Non-pigmented ciliary epithelial cell (primary cell): ENCODE data around the gene ARL15.
A peak's percentile ranks its signal among the peaks of the same experiment; 100 is the strongest.
"Not testable (repeated sequence)": the region's sequence is repeated elsewhere in the genome, so short reads cannot be mapped to it uniquely, and the experiment has no call there.

Source experiments
- DNase-seq: peaks from one replicate; pipeline ENCODE4 v3.0.0-alpha.2; 2010; ENCODE audit warnings: low read depth

ARL15 gene

DNA sequence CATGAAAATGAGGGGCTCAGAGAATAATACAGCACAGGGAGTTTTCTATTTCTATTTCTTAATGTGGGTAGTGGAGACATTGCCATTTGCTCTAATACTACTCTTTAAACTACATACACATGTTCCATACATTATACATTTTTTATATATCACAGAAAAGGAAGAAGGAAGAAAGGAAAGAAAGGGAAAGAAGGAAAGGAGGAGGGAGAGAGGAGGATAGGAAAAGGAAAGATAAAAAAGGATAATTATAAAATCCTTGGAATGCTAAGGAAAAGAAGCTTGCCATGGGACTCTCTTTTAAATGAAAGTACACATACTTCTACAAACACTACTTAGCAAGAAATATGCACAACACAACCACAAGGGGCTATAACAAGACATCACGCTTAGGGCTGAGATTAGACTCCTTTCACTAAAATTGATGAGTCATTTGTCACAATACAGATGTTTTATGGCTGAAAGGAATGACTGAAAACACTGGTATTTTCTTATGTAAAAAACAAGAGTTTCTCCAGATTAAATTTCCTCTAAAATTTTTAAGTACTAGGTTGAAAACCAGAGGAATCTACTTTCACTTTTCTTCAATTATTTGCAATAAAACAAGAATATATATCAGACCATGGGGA lies 219.8 kb downstream of the ARL15 start:
- DNase-seq, result peak; percentile 83

- no peak for DNase-seq
Observed at GRCh38 chr5:54088081-54088480, 222.3 kb downstream of the ARL15 start.

DNA sequence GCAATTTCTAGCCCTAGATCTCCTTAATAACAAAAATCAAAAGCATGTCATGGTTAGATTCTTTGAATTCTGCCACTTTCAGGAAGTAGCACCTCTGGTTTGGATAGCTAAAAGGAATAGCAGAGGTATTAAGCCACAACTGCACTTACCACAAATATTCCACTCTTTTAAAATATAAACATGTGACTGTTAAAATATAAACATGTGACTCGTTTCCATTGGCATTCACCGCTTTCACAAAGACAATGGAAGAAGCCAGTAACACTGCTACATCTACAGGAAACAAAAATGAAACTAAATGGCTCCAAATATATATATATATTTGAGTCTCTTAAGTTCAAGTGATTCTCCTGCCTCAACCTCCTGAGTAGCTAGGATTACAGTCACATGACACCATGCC lies 222.9 kb downstream of the ARL15 start:
- DNase-seq, result peak; percentile 72

DNA sequence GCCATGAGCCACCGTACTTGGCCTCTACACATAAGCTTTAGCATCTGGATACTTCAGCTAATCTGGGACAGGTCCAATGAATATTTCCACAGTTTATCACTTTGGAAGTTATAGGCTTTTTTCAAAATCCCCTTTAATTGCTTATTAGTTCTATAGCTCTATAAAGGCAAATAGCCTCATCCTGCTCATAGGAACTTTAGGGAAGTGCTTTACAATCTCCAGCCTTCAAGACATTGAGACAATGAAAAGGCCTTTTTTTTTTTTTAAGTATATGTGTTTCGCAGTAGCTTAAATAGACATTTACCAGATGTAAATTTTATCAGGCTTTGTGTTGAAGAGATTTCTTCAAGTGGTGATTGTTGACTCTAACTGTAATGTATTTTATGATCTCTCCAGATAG lies 224.2 kb downstream of the ARL15 start:
- no peak for DNase-seq

GRCh38 chr5:54084696-54085095 lies 225.7 kb downstream of the ARL15 start:
- no peak for DNase-seq

- DNase-seq, result no peak
Observed at GRCh38 chr5:54083851-54084250, 226.5 kb downstream of the ARL15 start.

DNA sequence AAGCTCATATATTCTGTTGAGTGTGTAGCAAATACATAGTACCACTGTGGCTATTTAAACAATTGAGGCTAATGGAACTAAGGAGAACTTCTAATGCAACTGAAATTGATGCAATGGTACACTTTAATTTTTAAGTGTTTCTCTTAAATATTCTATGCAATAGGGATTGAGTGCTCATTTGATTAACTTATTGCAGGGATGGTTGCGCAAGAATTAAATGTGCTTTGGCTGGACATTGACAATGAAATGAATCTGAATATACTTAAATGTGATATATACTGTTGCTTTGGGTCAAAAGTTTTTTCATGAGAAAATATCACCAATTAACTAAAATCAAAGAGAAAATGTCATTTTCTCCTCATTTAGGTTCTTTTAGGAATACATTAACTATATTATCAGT lies 227.1 kb downstream of the ARL15 start:
- no peak for DNase-seq

GRCh38 chr5:54081415-54081814 lies 229.0 kb downstream of the ARL15 start:
- no peak for DNase-seq

- no peak for DNase-seq
Observed at GRCh38 chr5:54080831-54081230, 229.5 kb downstream of the ARL15 start.

DNA sequence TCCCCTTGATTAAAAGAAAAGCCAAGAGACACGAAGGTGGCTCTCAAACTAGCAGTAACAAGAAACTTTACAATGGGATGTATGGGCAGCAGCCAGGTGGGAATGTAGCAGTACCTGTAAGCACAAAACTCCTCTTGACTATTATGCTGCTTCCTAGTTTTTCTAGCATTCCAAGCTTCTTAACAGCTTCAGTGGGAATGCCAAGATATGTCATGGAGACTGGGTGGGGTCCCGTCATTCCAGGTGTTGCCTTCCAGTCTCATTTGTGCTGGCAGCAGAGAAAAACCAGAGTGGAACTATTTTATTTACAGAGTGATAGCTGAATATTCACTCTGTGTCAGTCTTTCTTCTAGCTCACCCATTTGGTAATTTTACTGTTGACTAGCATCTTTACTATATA lies 236.6 kb downstream of the ARL15 start:
- DNase-seq, result no peak

DNA sequence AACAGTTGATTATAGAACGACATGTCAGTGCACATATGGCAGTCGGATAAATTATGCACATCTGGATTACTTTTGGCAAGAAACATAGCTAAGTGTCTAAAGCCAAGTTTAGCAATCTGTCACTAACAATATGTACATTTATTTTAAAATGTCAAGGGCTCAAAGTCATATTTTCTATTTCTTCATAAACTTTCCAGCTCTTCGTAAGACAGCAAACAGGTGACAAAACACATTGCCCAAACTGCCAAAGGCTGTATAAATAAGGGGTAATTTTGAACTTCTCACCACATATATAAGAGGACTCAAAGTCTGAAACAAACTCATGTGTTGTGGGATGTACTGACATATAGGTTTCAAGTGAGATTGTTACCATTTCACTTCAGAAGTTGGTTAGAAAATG lies 237.2 kb downstream of the ARL15 start:
- DNase-seq, result no peak

GRCh38 chr5:54066433-54066832 lies 243.9 kb downstream of the ARL15 start:
- DNase-seq, result no peak

GRCh38 chr5:54063817-54064216 lies 246.6 kb downstream of the ARL15 start:
- peak; percentile 78 for DNase-seq

DNA sequence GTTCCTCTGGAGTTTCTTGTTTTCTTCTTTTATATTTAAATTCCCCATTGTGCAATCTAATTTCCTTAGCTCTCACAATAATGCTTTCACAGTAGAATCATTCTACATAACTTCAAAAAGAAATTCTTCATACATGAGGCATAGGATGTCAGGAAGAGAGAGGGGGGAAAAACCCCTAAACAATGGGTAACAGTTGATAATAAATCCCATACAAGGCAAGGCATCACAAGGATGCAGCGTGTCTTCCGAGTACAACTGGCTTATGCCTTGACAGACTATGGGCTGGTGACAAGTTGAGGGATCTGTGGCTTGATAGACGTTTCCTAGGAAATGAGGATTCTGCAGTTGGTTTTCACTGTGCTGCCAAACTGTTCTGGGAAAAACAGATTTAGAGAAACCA lies 247.4 kb downstream of the ARL15 start:
- DNase-seq, result peak; percentile 52

- not testable (repeated sequence) for DNase-seq
Observed at GRCh38 chr5:54060919-54061318, 249.5 kb downstream of the ARL15 start.

DNA sequence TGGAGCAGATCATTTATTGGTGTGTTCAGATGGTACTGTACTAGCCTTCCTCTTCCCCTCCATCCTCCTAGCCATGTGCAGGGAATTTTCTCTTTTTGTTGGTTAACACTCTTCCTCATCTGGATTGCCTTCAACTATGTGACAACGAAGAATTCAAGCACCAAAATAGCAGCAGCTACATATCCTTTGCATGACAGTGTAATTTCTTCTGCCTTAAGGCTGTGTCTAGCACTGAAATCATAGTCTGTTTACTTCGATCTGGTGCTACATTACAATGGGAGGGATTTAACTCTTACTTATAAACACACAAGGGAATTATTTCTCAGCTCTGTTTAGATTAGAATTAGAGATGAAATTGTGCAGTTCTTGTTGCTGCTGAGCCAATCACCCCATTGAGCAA lies 260.4 kb downstream of the ARL15 start:
- peak; percentile 20 for DNase-seq

GRCh38 chr5:54049144-54049543 lies 261.2 kb downstream of the ARL15 start:
- no peak for DNase-seq

- no peak for DNase-seq
Observed at GRCh38 chr5:54045077-54045792, 265.1 kb downstream of the ARL15 start.

DNA sequence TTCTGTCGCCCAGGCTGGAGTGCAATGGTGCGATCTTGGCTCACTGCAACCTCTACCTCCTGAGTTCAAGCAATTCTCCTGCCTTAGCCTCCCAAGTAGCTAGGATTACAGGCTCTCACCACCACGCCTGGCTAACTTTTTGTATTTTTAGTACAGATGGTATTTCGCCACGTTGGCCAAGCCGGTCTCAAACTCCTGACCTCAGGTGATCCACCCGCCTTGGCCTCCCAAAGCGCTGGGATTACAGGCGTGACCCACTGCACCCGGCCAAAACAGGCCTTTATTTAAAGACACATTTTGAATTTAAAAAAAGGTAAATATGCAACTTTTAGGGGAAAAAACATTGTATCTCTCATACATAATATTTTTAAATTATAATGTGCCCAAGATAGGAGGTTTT lies 266.1 kb downstream of the ARL15 start:
- DNase-seq, result not testable (repeated sequence)

- DNase-seq, result no peak
Observed at GRCh38 chr5:54040804-54041203, 269.6 kb downstream of the ARL15 start.

DNA sequence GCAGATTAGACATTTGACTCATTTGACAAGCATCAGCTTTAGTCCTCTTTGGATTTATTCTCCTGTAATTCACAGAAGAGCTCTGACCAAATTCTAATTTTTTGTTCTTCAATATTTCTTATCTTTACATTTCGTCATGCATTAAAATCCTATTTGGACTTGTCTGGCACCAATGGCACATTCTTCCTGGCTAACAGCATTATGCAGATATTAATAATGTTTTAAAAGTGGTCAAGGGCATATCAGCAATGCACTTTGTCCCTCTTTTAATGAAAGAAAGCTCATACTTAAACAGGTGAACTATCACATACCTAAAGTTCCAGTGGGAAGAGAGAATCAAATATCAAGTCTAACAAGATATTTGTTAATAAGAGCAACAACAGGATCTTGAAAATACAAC lies 270.4 kb downstream of the ARL15 start:
- no peak for DNase-seq

GRCh38 chr5:54037205-54037604 lies 273.2 kb downstream of the ARL15 start:
- no peak for DNase-seq

GRCh38 chr5:54030981-54031380 lies 279.4 kb downstream of the ARL15 start:
- DNase-seq, result no peak

DNA sequence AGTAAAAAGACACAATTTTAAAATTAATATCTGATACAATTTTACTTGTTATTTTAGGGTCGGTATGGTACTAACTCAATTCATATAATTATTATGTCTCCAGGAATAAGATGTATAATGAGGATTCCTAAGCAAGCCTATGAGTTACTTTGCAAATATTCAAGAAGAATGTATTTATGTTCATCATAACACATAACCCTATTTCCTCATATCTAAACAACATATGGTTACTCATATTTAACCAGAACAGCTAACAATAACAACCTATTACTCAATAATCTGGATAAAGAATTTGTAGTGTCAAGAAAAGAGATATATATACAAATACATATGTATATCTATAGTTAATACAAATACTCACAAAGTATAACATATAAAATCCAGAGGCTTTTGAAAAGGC lies 285.9 kb downstream of the ARL15 start:
- DNase-seq, result peak; percentile 37
